ENCODE results near the gene SEPTIN1.
A peak's percentile ranks its signal among the peaks of the same experiment; 100 is the strongest.

SEPTIN1 gene

GRCh38 chr16:30382111-30382881 lies at the start of gene SEPTIN1:
TSS of gene SEPTIN1 (minus strand) at chr16:30382561. CDS start at chr16:30382542, 19 bp downstream.
- H3K4me3 Mint-ChIP-seq, result peak within 1 kb of the TSS; percentile 83
- H3K27ac Mint-ChIP-seq, result peak within 1 kb of the TSS; percentile 97
- no peaks in the 10 kb centered on the region for H3K27me3 Mint-ChIP-seq
- H3K4me1 Mint-ChIP-seq, result peaks cover 66% of the 10 kb centered on the region
- DNase-seq, result peak; percentile 89
- CTCF ChIA-PET, result interaction anchor here (1.5 to 2.0 kb wide), 2 partner anchors 11 to 14 kb away, joined by 11 to 12 read pairs; partner anchors contain the start of genes TBC1D10B and ZNF48
- peaks cover 38% of the 10 kb centered on the region for H3K36me3 Mint-ChIP-seq
- H3K9me3 Mint-ChIP-seq, result no peaks in the 10 kb centered on the region

- CTCF ChIA-PET, result interaction anchor here (0.6 to 4.0 kb wide), 35 partner anchors 9 to 338 kb away, joined by 3 to 27 read pairs (median 6); partner anchors contain the start of genes ITGAL, PRR14, SEPHS2 and TBX6
- no peak overlapping the region for H3K27ac Mint-ChIP-seq
Measured at GRCh38 chr16:30430428-30430970, 48.1 kb upstream of the SEPTIN1 start.

GRCh38 chr16:30429678-30430427 lies 47.5 kb upstream of the SEPTIN1 start, which contains the start of gene DCTPP1:
TSS of gene DCTPP1 (minus strand) at chr16:30430030. CDS start at chr16:30429980, 50 bp downstream.
- H3K27ac Mint-ChIP-seq, result no peak within 1 kb of the TSS
- peaks cover 16% of the 10 kb centered on the region for H3K36me3 Mint-ChIP-seq
- peaks cover 26% of the 10 kb centered on the region for H3K4me1 Mint-ChIP-seq
- H3K27me3 Mint-ChIP-seq, result no peaks in the 10 kb centered on the region
- CTCF ChIA-PET, result interaction anchor here (0.6 to 4.0 kb wide), 45 partner anchors 9 to 338 kb away, joined by 3 to 27 read pairs (median 5); partner anchors contain the start of genes ITGAL, PRR14, SEPHS2 and TBX6
- H3K4me3 Mint-ChIP-seq, result no peak within 1 kb of the TSS
- DNase-seq, result peak; percentile 98
- no peaks in the 10 kb centered on the region for H3K9me3 Mint-ChIP-seq

More at GRCh38 chr16:30430428-30430970, 48.1 kb upstream of the SEPTIN1 start:
- Mint-ChIP-seq H3K36me3 (peaks cover 15% of the 10 kb centered on the region), H3K4me1 (peaks cover 28% of the 10 kb centered on the region), H3K9me3 (no peaks in the 10 kb centered on the region), H3K4me3 (no peak overlapping the region), H3K27me3 (no peaks in the 10 kb centered on the region)
- no peak for DNase-seq

GRCh38 chr16:30429418-30429677 lies 47.0 kb upstream of the SEPTIN1 start:
- no peaks in the 10 kb centered on the region for H3K9me3 Mint-ChIP-seq
- peaks cover 23% of the 10 kb centered on the region for H3K4me1 Mint-ChIP-seq
- H3K4me3 Mint-ChIP-seq, result no peak overlapping the region
- no peaks in the 10 kb centered on the region for H3K27me3 Mint-ChIP-seq
- peaks cover 19% of the 10 kb centered on the region for H3K36me3 Mint-ChIP-seq
- no peak overlapping the region for H3K27ac Mint-ChIP-seq
- CTCF ChIA-PET, result interaction anchor here (0.6 to 4.0 kb wide), 44 partner anchors 9 to 337 kb away, joined by 3 to 27 read pairs (median 5); partner anchors contain the start of genes ITGAL, PRR14, SEPHS2 and TBX6
- DNase-seq, result no peak

GRCh38 chr16:30428055-30428454 lies 45.7 kb upstream of the SEPTIN1 start:
- Mint-ChIP-seq H3K27me3 (no peaks in the 10 kb centered on the region), H3K4me1 (peaks cover 17% of the 10 kb centered on the region), H3K4me3 (peak overlapping the region; percentile 2), H3K36me3 (peaks cover 24% of the 10 kb centered on the region), H3K9me3 (no peaks in the 10 kb centered on the region), H3K27ac (peak overlapping the region; percentile 8)
- no peak for DNase-seq
- CTCF ChIA-PET, result no interaction called here

GRCh38 chr16:30421010-30421409 lies 38.6 kb upstream of the SEPTIN1 start:
- CTCF ChIA-PET, result interaction anchor here (0.8 to 1.5 kb wide), 3 partner anchors 9 to 151 kb away, joined by 3 to 5 read pairs (median 4); partner anchors contain the start of gene DCTPP1
- Mint-ChIP-seq H3K36me3 (peaks cover 32% of the 10 kb centered on the region), H3K9me3 (no peaks in the 10 kb centered on the region), H3K27me3 (no peaks in the 10 kb centered on the region), H3K4me3 (no peak overlapping the region), H3K4me1 (peaks cover 34% of the 10 kb centered on the region), H3K27ac (peak overlapping the region; percentile 6)
- DNase-seq, result no peak

- H3K27ac Mint-ChIP-seq, result peak overlapping the region; percentile 86
- H3K27me3 Mint-ChIP-seq, result no peaks in the 10 kb centered on the region
- CTCF ChIA-PET, result interaction anchor here (0.7 to 2.2 kb wide), 6 partner anchors 9 to 197 kb away, joined by 3 to 14 read pairs (median 6); partner anchors contain the start of genes DCTPP1 and ZNF771
- peaks cover 35% of the 10 kb centered on the region for H3K4me1 Mint-ChIP-seq
- DNase-seq, result no peak
- peaks cover 27% of the 10 kb centered on the region for H3K36me3 Mint-ChIP-seq
- H3K4me3 Mint-ChIP-seq, result peak overlapping the region; percentile 59
- no peaks in the 10 kb centered on the region for H3K9me3 Mint-ChIP-seq
Measured at GRCh38 chr16:30418350-30419181, 36.2 kb upstream of the SEPTIN1 start.

GRCh38 chr16:30417529-30418349 lies 35.4 kb upstream of the SEPTIN1 start:
- CTCF ChIA-PET, result interaction anchor here (0.7 to 1.4 kb wide), 5 partner anchors 8 to 198 kb away, joined by 3 to 14 read pairs (median 4); partner anchors contain the start of genes DCTPP1 and ZNF771
- H3K36me3 Mint-ChIP-seq, result peaks cover 26% of the 10 kb centered on the region
- H3K4me1 Mint-ChIP-seq, result peaks cover 35% of the 10 kb centered on the region
- DNase-seq, result peak; percentile 92
- H3K27ac Mint-ChIP-seq, result peak overlapping the region; percentile 86
- H3K9me3 Mint-ChIP-seq, result no peaks in the 10 kb centered on the region
- H3K27me3 Mint-ChIP-seq, result no peaks in the 10 kb centered on the region
- peak overlapping the region; percentile 59 for H3K4me3 Mint-ChIP-seq

GRCh38 chr16:30416624-30417528 lies 34.5 kb upstream of the SEPTIN1 start:
- no peak for DNase-seq
- Mint-ChIP-seq H3K27ac (peak overlapping the region; percentile 45), H3K4me1 (peaks cover 39% of the 10 kb centered on the region), H3K4me3 (peak overlapping the region; percentile 45), H3K36me3 (peaks cover 28% of the 10 kb centered on the region), H3K9me3 (no peaks in the 10 kb centered on the region), H3K27me3 (no peaks in the 10 kb centered on the region)
- CTCF ChIA-PET, result interaction anchor here (0.7 to 1.4 kb wide), 5 partner anchors 7 to 274 kb away, joined by 3 to 14 read pairs (median 4); partner anchors contain the start of genes DCTPP1 and ZNF771

GRCh38 chr16:30416047-30416603 lies 33.8 kb upstream of the SEPTIN1 start:
- Mint-ChIP-seq H3K4me3 (peak overlapping the region; percentile 3), H3K27ac (peak overlapping the region; percentile 55), H3K9me3 (no peaks in the 10 kb centered on the region), H3K4me1 (peaks cover 38% of the 10 kb centered on the region), H3K36me3 (peaks cover 24% of the 10 kb centered on the region), H3K27me3 (no peaks in the 10 kb centered on the region)
- DNase-seq, result no peak
- CTCF ChIA-PET, result interaction anchor here (0.7 to 1.3 kb wide), 2 partner anchors 182 to 273 kb away, joined by 3 to 4 read pairs; no protein-coding TSS in a partner anchor

GRCh38 chr16:30414159-30414558 lies 31.8 kb upstream of the SEPTIN1 start:
- Mint-ChIP-seq H3K4me1 (peaks cover 37% of the 10 kb centered on the region), H3K9me3 (no peaks in the 10 kb centered on the region), H3K27ac (no peak overlapping the region), H3K4me3 (no peak overlapping the region), H3K36me3 (peaks cover 16% of the 10 kb centered on the region), H3K27me3 (no peaks in the 10 kb centered on the region)
- no peak for DNase-seq
- CTCF ChIA-PET, result interaction anchor here (1.1 to 1.2 kb wide), 2 partner anchors 16 to 202 kb away, joined by 3 to 4 read pairs; partner anchors contain the start of gene DCTPP1
